ENCODE results near the gene COG5. TPM values are rescaled to one million over a fixed set of nuclear protein-coding genes. Genes with fewer than 3 reads are reported as not detected.

COG5 gene
- total and polyA plus RNA-seq, 4 donors: 4.1 to 27.1 (median 8.4) TPM

DNA sequence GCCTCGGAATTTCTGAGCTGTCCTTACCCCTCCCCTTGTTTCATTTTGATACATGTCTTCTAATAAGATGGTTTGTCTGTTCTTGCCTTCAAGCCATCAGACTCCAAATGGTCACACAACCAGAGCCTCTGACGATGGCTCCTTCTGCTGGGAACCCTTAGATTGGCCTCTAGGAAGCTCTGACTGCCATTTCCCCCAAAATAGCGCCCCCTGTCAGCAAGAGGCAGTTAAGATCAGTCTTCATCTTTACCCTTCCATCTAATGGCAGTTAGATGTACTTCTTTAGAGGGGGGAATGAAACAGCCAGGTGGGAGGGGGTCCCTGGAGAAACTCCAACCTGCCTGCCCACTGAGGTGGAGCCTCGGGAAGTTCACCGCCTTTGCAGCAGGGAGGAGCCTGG, 179.7 kb downstream of the COG5 start:
- Histone ChIP-seq H3K4me1 (ENCODE audit: control insufficient read depth in 4 of 4, insufficient read depth in 4 of 4, low read length in 3 of 4) (no peaks in the 10 kb centered on the region), H3K9ac (ENCODE audit: low read depth in 1 of 2, low read length in 2 of 2) (no peak overlapping the region), H3K36me3 (ENCODE audit: control insufficient read depth in 4 of 4, insufficient read depth in 3 of 4, low read depth in 1 of 4, low read length in 3 of 4) (no peaks in the 10 kb centered on the region), H3K27ac (ENCODE audit: low read depth in 1 of 2, low read length in 2 of 2) (no peak overlapping the region), H3K27me3 (ENCODE audit: control insufficient read depth in 4 of 4, insufficient read depth in 4 of 4, low read length in 3 of 4) (no peaks in the 10 kb centered on the region), H3K9me3 (ENCODE audit: control insufficient read depth in 4 of 4, low read length in 3 of 4) (no peaks in the 10 kb centered on the region), H3K4me3 (ENCODE audit: low read depth in 1 of 3, low read length in 3 of 3) (no peak overlapping the region)
- WGBS: 89% methylated on average over 5 of the region's 5 CpGs
- no peak for DNase-seq (ENCODE audit: low spot score)
- TF ChIP-seq RAD21 (IDR thresholded peaks at IDR 0.05): no peak
- TF ChIP-seq TAF1 (conservative IDR thresholded peaks at IDR 0.05): no peak
- TF ChIP-seq ATF3 (IDR thresholded peaks at IDR 0.05): no peak
- TF ChIP-seq EGR1 (IDR thresholded peaks at IDR 0.05; ENCODE audit: low read depth in 2 of 2): no peak
- TF ChIP-seq NR2F2 (IDR thresholded peaks at IDR 0.05): no peak
- no peak for TF ChIP-seq HNF4A (conservative IDR thresholded peaks at IDR 0.05)
- TF ChIP-seq, protein P1, sequence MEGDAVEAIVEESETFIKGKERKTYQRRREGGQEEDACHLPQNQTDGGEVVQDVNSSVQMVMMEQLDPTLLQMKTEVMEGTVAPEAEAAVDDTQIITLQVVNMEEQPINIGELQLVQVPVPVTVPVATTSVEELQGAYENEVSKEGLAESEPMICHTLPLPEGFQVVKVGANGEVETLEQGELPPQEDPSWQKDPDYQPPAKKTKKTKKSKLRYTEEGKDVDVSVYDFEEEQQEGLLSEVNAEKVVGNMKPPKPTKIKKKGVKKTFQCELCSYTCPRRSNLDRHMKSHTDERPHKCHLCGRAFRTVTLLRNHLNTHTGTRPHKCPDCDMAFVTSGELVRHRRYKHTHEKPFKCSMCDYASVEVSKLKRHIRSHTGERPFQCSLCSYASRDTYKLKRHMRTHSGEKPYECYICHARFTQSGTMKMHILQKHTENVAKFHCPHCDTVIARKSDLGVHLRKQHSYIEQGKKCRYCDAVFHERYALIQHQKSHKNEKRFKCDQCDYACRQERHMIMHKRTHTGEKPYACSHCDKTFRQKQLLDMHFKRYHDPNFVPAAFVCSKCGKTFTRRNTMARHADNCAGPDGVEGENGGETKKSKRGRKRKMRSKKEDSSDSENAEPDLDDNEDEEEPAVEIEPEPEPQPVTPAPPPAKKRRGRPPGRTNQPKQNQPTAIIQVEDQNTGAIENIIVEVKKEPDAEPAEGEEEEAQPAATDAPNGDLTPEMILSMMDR (IDR thresholded peaks at IDR 0.05; ENCODE audit: low read depth, low read length, missing input control): no peak
- TF ChIP-seq, protein P2, sequence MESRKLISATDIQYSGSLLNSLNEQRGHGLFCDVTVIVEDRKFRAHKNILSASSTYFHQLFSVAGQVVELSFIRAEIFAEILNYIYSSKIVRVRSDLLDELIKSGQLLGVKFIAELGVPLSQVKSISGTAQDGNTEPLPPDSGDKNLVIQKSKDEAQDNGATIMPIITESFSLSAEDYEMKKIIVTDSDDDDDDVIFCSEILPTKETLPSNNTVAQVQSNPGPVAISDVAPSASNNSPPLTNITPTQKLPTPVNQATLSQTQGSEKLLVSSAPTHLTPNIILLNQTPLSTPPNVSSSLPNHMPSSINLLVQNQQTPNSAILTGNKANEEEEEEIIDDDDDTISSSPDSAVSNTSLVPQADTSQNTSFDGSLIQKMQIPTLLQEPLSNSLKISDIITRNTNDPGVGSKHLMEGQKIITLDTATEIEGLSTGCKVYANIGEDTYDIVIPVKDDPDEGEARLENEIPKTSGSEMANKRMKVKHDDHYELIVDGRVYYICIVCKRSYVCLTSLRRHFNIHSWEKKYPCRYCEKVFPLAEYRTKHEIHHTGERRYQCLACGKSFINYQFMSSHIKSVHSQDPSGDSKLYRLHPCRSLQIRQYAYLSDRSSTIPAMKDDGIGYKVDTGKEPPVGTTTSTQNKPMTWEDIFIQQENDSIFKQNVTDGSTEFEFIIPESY (IDR thresholded peaks at IDR 0.05): no peak
- TF ChIP-seq HNF4G (IDR thresholded peaks at IDR 0.05): no peak
- TF ChIP-seq GABPA (IDR thresholded peaks at IDR 0.05 in 1 of 2, conservative IDR thresholded peaks at IDR 0.05 in 1 of 2): no peak
- TF ChIP-seq FOXA2 (IDR thresholded peaks at IDR 0.05): no peak
- no peak for TF ChIP-seq JUND (IDR thresholded peaks at IDR 0.05)
- TF ChIP-seq, protein P3, sequence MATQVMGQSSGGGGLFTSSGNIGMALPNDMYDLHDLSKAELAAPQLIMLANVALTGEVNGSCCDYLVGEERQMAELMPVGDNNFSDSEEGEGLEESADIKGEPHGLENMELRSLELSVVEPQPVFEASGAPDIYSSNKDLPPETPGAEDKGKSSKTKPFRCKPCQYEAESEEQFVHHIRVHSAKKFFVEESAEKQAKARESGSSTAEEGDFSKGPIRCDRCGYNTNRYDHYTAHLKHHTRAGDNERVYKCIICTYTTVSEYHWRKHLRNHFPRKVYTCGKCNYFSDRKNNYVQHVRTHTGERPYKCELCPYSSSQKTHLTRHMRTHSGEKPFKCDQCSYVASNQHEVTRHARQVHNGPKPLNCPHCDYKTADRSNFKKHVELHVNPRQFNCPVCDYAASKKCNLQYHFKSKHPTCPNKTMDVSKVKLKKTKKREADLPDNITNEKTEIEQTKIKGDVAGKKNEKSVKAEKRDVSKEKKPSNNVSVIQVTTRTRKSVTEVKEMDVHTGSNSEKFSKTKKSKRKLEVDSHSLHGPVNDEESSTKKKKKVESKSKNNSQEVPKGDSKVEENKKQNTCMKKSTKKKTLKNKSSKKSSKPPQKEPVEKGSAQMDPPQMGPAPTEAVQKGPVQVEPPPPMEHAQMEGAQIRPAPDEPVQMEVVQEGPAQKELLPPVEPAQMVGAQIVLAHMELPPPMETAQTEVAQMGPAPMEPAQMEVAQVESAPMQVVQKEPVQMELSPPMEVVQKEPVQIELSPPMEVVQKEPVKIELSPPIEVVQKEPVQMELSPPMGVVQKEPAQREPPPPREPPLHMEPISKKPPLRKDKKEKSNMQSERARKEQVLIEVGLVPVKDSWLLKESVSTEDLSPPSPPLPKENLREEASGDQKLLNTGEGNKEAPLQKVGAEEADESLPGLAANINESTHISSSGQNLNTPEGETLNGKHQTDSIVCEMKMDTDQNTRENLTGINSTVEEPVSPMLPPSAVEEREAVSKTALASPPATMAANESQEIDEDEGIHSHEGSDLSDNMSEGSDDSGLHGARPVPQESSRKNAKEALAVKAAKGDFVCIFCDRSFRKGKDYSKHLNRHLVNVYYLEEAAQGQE (IDR thresholded peaks at IDR 0.05): no peak
- TF ChIP-seq, protein P4, sequence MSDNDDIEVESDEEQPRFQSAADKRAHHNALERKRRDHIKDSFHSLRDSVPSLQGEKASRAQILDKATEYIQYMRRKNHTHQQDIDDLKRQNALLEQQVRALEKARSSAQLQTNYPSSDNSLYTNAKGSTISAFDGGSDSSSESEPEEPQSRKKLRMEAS (IDR thresholded peaks at IDR 0.05): no peak
- TF ChIP-seq RXRA (IDR thresholded peaks at IDR 0.05): no peak
- no peak for TF ChIP-seq YY1 (IDR thresholded peaks at IDR 0.05)
- TF ChIP-seq SP1 (IDR thresholded peaks at IDR 0.05): no peak
- TF ChIP-seq FOXA1 (IDR thresholded peaks at IDR 0.05): no peak
